H1 (cell line): ENCODE measurements around the gene SH3RF2. TPM values are rescaled to one million over a fixed set of nuclear protein-coding genes. Genes with fewer than 3 reads are reported as not detected.

Source experiments
- CTCF ChIA-PET: fragments of 300-600 bp; sonication (Branson Sonifier 250); formaldehyde crosslinking; loops from one replicate; lab custom pipeline; 2021; ENCODE audit not compliant: partially characterized antibody; lab: Charles Lee
- POLR2A ChIA-PET: fragments of 300-600 bp; sonication (Branson Sonifier 250); formaldehyde crosslinking; loops from one replicate; lab custom pipeline; 2021; ENCODE audit warnings: inconsistent platforms; ENCODE audit not compliant: partially characterized antibody; lab: Charles Lee
- DNase-seq, 2 experiments: peaks; one replicate each; pipeline versions ENCODE4 v3.0.0 to v3.0.0-alpha.2; 2010 to 2022; ENCODE audit warnings: low spot score in 2 of 2, low read depth in 1 of 2, mixed read lengths in 1 of 2
- FAIRE-seq: peaks from 2 replicates; lab custom pipeline; 2011; peaks lifted over from hg19 to GRCh38; lab: Jason Lieb, UNC
- H2AFZ ChIP-seq: 2 replicates; pipeline ENCODE4 v1.8.1; 2012; ENCODE audit warnings: low read length, inconsistent platforms
- H2AK5ac ChIP-seq: 2 replicates; pipeline ENCODE4 v1.6.1; 2013; ENCODE audit warnings: low read depth, low read length
- H2BK120ac ChIP-seq: replicated peaks from 2 replicates; pipeline ENCODE3; 2013; ENCODE audit warnings: low read depth, low read length, inconsistent platforms
- H2BK12ac ChIP-seq: 2 replicates; pipeline ENCODE4 v1.6.1; 2013; ENCODE audit warnings: low read depth, low read length
- H2BK15ac ChIP-seq: 2 replicates; pipeline ENCODE4 v1.6.1; 2013; ENCODE audit warnings: low read length
- H2BK20ac ChIP-seq: 2 replicates; pipeline ENCODE4 v1.6.1; 2013; ENCODE audit warnings: low read length
- H2BK5ac ChIP-seq: 2 replicates; pipeline ENCODE4 v1.6.1; 2013; ENCODE audit warnings: low read depth, low read length
- H3K14ac ChIP-seq: 2 replicates; pipeline ENCODE4 v1.6.1; 2013; ENCODE audit warnings: inconsistent platforms; ENCODE audit not compliant: insufficient read length
- H3K18ac ChIP-seq: 2 replicates; pipeline ENCODE4 v1.6.1; 2013; ENCODE audit warnings: low read length; ENCODE audit errors: extremely low read depth
- H3K23ac ChIP-seq: 2 replicates; pipeline ENCODE4 v1.6.1; 2013; ENCODE audit warnings: inconsistent platforms; ENCODE audit not compliant: insufficient read length
- H3K23me2 ChIP-seq: 2 replicates; pipeline ENCODE4 v1.6.1; 2013; ENCODE audit warnings: low read depth, low read length
- H3K27ac ChIP-seq: 2 replicates; pipeline ENCODE4 v1.6.1; 2011; ENCODE audit warnings: low read depth, low read length, inconsistent platforms
- H3K27me3 ChIP-seq, 4 experiments: replicated peaks in 1 of 4; 1 replicate in 1 of 4; 2 replicates in 3 of 4; pipeline versions ENCODE4 v1.6.1 to v1.8.1; 2011 to 2013; ENCODE audit warnings: low read length in 3 of 4, mild to moderate bottlenecking in 3 of 4, inconsistent platforms in 2 of 4, mixed read lengths in 2 of 4, moderate library complexity in 1 of 4; ENCODE audit not compliant: control insufficient read depth in 3 of 4, insufficient read depth in 3 of 4; ENCODE audit errors: extremely low read depth in 1 of 4
- H3K36me3 ChIP-seq, 4 experiments: 2 replicates each; pipeline versions ENCODE4 v1.6.1 to v1.8.1; 2011 to 2013; ENCODE audit warnings: mild to moderate bottlenecking in 4 of 4, low read length in 3 of 4, moderate library complexity in 2 of 4, control low read depth in 1 of 4, inconsistent platforms in 1 of 4; ENCODE audit not compliant: insufficient read depth in 4 of 4, control insufficient read depth in 2 of 4
- H3K4ac ChIP-seq: replicated peaks from 2 replicates; pipeline ENCODE3; 2013; ENCODE audit warnings: low read length, low read depth, mixed read lengths, inconsistent platforms; ENCODE audit not compliant: insufficient read length
- H3K4me1 ChIP-seq, 4 experiments: replicated peaks in 1 of 4; 1 replicate in 1 of 4; 2 replicates in 3 of 4; pipeline versions ENCODE4 v1.6.1 to v1.8.1; 2011 to 2013; ENCODE audit warnings: low read length in 3 of 4, inconsistent platforms in 2 of 4, mixed read lengths in 1 of 4; ENCODE audit not compliant: insufficient read depth in 4 of 4, control insufficient read depth in 3 of 4
- H3K4me2 ChIP-seq, 2 experiments: 2 replicates each; pipeline versions ENCODE4 v1.6.1 to v1.8.1; 2011 to 2013; ENCODE audit warnings: low read depth in 2 of 2, low read length in 2 of 2, control low read depth in 1 of 2, inconsistent platforms in 1 of 2, mild to moderate bottlenecking in 1 of 2; ENCODE audit not compliant: insufficient read depth in 1 of 2
- H3K4me3 ChIP-seq, 4 experiments: fragments of 200-600, 300-600 bp in 1 of 4; sonication (generic), shearing (Covaris generic), sonication (Bioruptor Twin) in 1 of 4; 2 replicates each; pipeline versions ENCODE4 v1.5.1 to v1.8.1; 2011 to 2016; ENCODE audit warnings: low read length in 4 of 4, low read depth in 3 of 4, control low read depth in 2 of 4, inconsistent platforms in 2 of 4, mild to moderate bottlenecking in 2 of 4, mixed read lengths in 1 of 4, moderate library complexity in 1 of 4; ENCODE audit not compliant: insufficient read depth in 2 of 4; ENCODE audit errors: extremely low read depth in 1 of 4
- H3K56ac ChIP-seq: replicated peaks from 2 replicates; pipeline ENCODE3; 2013; ENCODE audit warnings: low read depth, mild to moderate bottlenecking, mixed read lengths, low read length, inconsistent platforms; ENCODE audit not compliant: insufficient read length
- H3K79me1 ChIP-seq: 2 replicates; pipeline ENCODE4 v1.6.1; 2013; ENCODE audit warnings: low read depth, low read length, control low read depth
- H3K79me2 ChIP-seq, 2 experiments: 2 replicates each; pipeline versions ENCODE4 v1.6.1 to v1.8.1; 2012 to 2013; ENCODE audit warnings: low read length in 2 of 2, mild to moderate bottlenecking in 2 of 2, inconsistent platforms in 1 of 2; ENCODE audit not compliant: insufficient read depth in 2 of 2, control insufficient read depth in 1 of 2
- H3K9ac ChIP-seq, 4 experiments: replicated peaks in 1 of 4; 1 replicate in 1 of 4; 2 replicates in 3 of 4; pipeline versions ENCODE4 v1.6.1 to v1.8.1; 2011 to 2013; ENCODE audit warnings: low read depth in 3 of 4, low read length in 3 of 4, control low read depth in 2 of 4, mild to moderate bottlenecking in 2 of 4, moderate library complexity in 2 of 4, inconsistent platforms in 1 of 4; ENCODE audit errors: extremely low read depth in 1 of 4
- H3K9me3 ChIP-seq, 2 experiments: 2 replicates each; pipeline versions ENCODE4 v1.6.1 to v1.8.1; 2012 to 2013; ENCODE audit warnings: mild to moderate bottlenecking in 2 of 2, moderate library complexity in 2 of 2, control low read depth in 1 of 2, inconsistent platforms in 1 of 2, low read depth in 1 of 2, low read length in 1 of 2, mixed read lengths in 1 of 2; ENCODE audit not compliant: insufficient read depth in 2 of 2
- H4K20me1 ChIP-seq, 2 experiments: replicated peaks in 1 of 2; 2 replicates each; pipeline versions ENCODE3 to v1.8.1; 2011 to 2013; ENCODE audit warnings: inconsistent platforms in 2 of 2, low read length in 2 of 2, mild to moderate bottlenecking in 1 of 2; ENCODE audit not compliant: insufficient read depth in 2 of 2, control insufficient read depth in 1 of 2
- H4K5ac ChIP-seq: 2 replicates; pipeline ENCODE4 v1.6.1; 2013; ENCODE audit warnings: low read length, low read depth, mixed read lengths, inconsistent platforms; ENCODE audit not compliant: insufficient read length
- H4K8ac ChIP-seq: 2 replicates; pipeline ENCODE4 v1.8.0; 2013; ENCODE audit warnings: mild to moderate bottlenecking, moderate library complexity, low read length, inconsistent platforms; ENCODE audit not compliant: insufficient read depth; ENCODE audit errors: extremely low read depth
- H4K91ac ChIP-seq: replicated peaks from 2 replicates; pipeline ENCODE3; 2013; ENCODE audit warnings: low read length, mixed read lengths, inconsistent platforms; ENCODE audit not compliant: insufficient read length
- BCL11A ChIP-seq, 2 experiments: IDR thresholded peaks; one replicate each; pipeline ENCODE4 v1.6.1; 2011; ENCODE audit warnings: low read depth in 2 of 2, low read length in 2 of 2, mild to moderate bottlenecking in 2 of 2
- CBX8 ChIP-seq: fragments of 300-800, 300-1000 bp; sonication (generic); IDR thresholded peaks from 2 replicates; pipeline ENCODE4 v1.7.1; 2016; ENCODE audit warnings: low read depth, low read length, borderline replicate concordance
- GABPA ChIP-seq: IDR thresholded peaks from 2 replicates; pipeline ENCODE4 v1.6.1; 2011; ENCODE audit warnings: mild to moderate bottlenecking, low read length, moderate library complexity, borderline replicate concordance; ENCODE audit not compliant: insufficient read depth
- KDM4A ChIP-seq: IDR thresholded peaks from one replicate; pipeline ENCODE4 v1.7.1; 2012; ENCODE audit warnings: low read depth, mild to moderate bottlenecking, moderate library complexity, low read length, inconsistent platforms; ENCODE audit not compliant: severe bottlenecking
- NRF1 ChIP-seq: IDR thresholded peaks from 2 replicates; pipeline ENCODE4 v1.6.1; 2011; ENCODE audit warnings: mild to moderate bottlenecking, low read depth, low read length, improper control_type of control experiment
- TAF7 ChIP-seq: optimal IDR thresholded peaks from 2 replicates; pipeline ENCODE3; 2011; ENCODE audit warnings: low read depth, mild to moderate bottlenecking, inconsistent platforms, low read length, moderate library complexity, borderline replicate concordance
- TBP ChIP-seq: IDR thresholded peaks from 2 replicates; pipeline ENCODE4 v1.6.1; 2011; ENCODE audit warnings: low read depth, low read length, improper control_type of control experiment
- WGBS, 2 experiments: shearing (Covaris generic) in 1 of 2; methylation state at CpG; one replicate each; pipeline versions ENCODE4 v1.1.6 to v1.1.7; 2013 to 2015; ENCODE audit warnings: low lambda C conversion rate in 2 of 2, mixed read lengths in 2 of 2, inconsistent platforms in 1 of 2, low coverage in 1 of 2, missing lambda C conversion rate in 1 of 2; ENCODE audit not compliant: insufficient replicate concordance in 2 of 2, insufficient coverage in 1 of 2, insufficient read length in 1 of 2; ENCODE audit errors: extremely low coverage in 1 of 2, missing lambda C conversion rate in 1 of 2; 5-methylcytosine and 5-hydroxymethylcytosine counted together
- polyA plus RNA-seq, 7 experiments: library from polyadenylated mRNA; depleted of rRNA in 3 of 7; stranded (reverse) in 5 of 7; unstranded in 2 of 7; fragments of >200 nt in 5 of 7; fragments of 200-250 nt in 2 of 7; gene quantifications; 1 replicate in 5 of 7; 2 replicates in 1 of 7; 4 replicates in 1 of 7; pipeline versions ENCODE4 v1.2.1 to v1.2.3, GENCODE V29; 2011 to 2013; ENCODE audit warnings: missing spikeins in 2 of 7, mixed read lengths in 2 of 7
- total RNA-seq: library from RNA; stranded (reverse); fragmentation: NEBNext Ultra II Directional; extraction: Animal tissue kit (Norgen Biotek cat#: 25700); gene quantifications from 2 replicates; pipeline ENCODE4 v1.2.1, GENCODE V29; 2021
- TF ChIP-seq, protein P1 (sequence below): IDR thresholded peaks from 2 replicates; pipeline ENCODE4 v1.6.1; 2012; ENCODE audit warnings: inconsistent platforms

The SH3RF2 gene
- total and polyA plus RNA-seq, 2 of the 8 experiments (the other 6 are each of a cell fraction or from before 2014, with no cell fraction given), result 0.80 to 0.95 TPM

DNA sequence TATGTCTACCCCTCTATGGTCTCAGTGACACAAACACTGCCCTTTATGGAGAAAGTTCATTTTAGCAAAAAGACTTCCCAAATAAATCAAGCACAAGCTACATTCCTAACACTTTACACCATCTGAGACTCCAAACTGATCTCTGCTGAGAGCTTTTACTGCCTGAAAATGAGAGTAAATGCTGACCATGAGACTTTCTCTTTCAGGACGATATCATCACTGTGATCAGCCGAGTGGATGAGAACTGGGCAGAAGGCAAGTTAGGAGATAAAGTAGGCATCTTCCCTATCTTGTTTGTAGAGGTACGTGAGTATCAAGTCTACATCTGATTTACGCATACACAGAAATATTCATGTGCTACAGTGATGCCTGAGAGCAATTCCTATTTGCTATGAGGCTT lies 67.5 kb downstream of the SH3RF2 start:
- no peaks in the 10 kb centered on the region for H4K20me1 ChIP-seq
- H2AFZ ChIP-seq, result 0 out of 2 replicates have a peak overlapping the region, but pooled peaks have one; percentile 71
- no peaks in the 10 kb centered on the region for H3K36me3 ChIP-seq
- no peak overlapping the region for H4K5ac ChIP-seq
- H3K56ac ChIP-seq, result no peak overlapping the region
- TF ChIP-seq NRF1, result no peak
- TF ChIP-seq CBX8, result no peak
- no peak for TF ChIP-seq BCL11A (IDR thresholded peaks at IDR 0.05; ENCODE audit: low read depth in 2 of 2, low read length in 2 of 2)
- no peak for TF ChIP-seq TBP
- no peak for TF ChIP-seq KDM4A
- TF ChIP-seq, protein P1, sequence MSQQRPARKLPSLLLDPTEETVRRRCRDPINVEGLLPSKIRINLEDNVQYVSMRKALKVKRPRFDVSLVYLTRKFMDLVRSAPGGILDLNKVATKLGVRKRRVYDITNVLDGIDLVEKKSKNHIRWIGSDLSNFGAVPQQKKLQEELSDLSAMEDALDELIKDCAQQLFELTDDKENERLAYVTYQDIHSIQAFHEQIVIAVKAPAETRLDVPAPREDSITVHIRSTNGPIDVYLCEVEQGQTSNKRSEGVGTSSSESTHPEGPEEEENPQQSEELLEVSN, result no peak
- TF ChIP-seq GABPA, result no peak
- TF ChIP-seq TAF7, result no peak
- H2BK120ac ChIP-seq, result no peak overlapping the region
- no peak overlapping the region for H2BK5ac ChIP-seq
- H3K4ac ChIP-seq, result no peak overlapping the region
- no peak overlapping the region for H3K14ac ChIP-seq
- peaks cover 0 to 3% (median 0%) of the 10 kb centered on the region in 4 experiments; a peak in 1 of 7 replicates for H3K4me1 ChIP-seq
- H3K4me3 ChIP-seq, result no peak overlapping the region
- H3K79me2 ChIP-seq, result no peaks in the 10 kb centered on the region
- no peaks in the 10 kb centered on the region for H3K9me3 ChIP-seq
- H3K27ac ChIP-seq, result no peak overlapping the region
- no peak overlapping the region for H3K23ac ChIP-seq
- no peak overlapping the region for H2BK20ac ChIP-seq
- DNase-seq (no peak), FAIRE-seq (no peak)
- H3K23me2 ChIP-seq, result no peaks in the 10 kb centered on the region
- no peaks in the 10 kb centered on the region for H3K79me1 ChIP-seq
- WGBS, 2 experiments, result 91% methylated on average over 4 of the region's 4 CpGs; no CpG with 5 or more reads in 1 of the 2 experiments
- no peaks in the 10 kb centered on the region for H3K27me3 ChIP-seq
- no peak overlapping the region for H3K9ac ChIP-seq
- H2BK12ac ChIP-seq, result no peak overlapping the region
- no peak overlapping the region for H4K8ac ChIP-seq
- CTCF ChIA-PET, result interaction anchor here (1.0 to 1.4 kb wide), 3 partner anchors 11 to 116 kb away, joined by 3 to 4 read pairs (median 3); no protein-coding TSS in a partner anchor
- POLR2A ChIA-PET, result no interaction called here
- H4K91ac ChIP-seq, result no peak overlapping the region
- H3K18ac ChIP-seq, result no peak overlapping the region
- no peak overlapping the region for H2AK5ac ChIP-seq
- no peak overlapping the region for H3K4me2 ChIP-seq
- no peak overlapping the region for H2BK15ac ChIP-seq
